CD4-positive, alpha-beta T cell (primary cell): ENCODE data around the gene RNF227. TPM values are rescaled to one million over a fixed set of nuclear protein-coding genes. Genes with fewer than 3 reads are reported as not detected.

Experiments
- ATAC-seq: fragments of 200-7000 bp; cut with Tn5 transposase; one replicate; pipeline ENCODE4 v1.10.0; 2022; ENCODE audit warnings: mild to moderate bottlenecking; ENCODE audit not compliant: poor library complexity
- CTCF ChIA-PET: fragments of 350-600 bp; sonication (Branson Sonifier 250); formaldehyde crosslinking; loops from one replicate; lab custom pipeline; 2021; ENCODE audit warnings: antibody characterized with exemption, inconsistent platforms; lab: Charles Lee
- POLR2A ChIA-PET: fragments of 350-600 bp; sonication (Branson Sonifier 250); formaldehyde crosslinking; loops from one replicate; lab custom pipeline; 2021; ENCODE audit warnings: antibody characterized with exemption, inconsistent platforms; lab: Charles Lee
- DNase-seq, 14 experiments: peaks; one replicate each; pipeline ENCODE4 v3.0.0-alpha.2; 2013 to 2020; ENCODE audit warnings: mixed read lengths in 2 of 14
- H3K27ac ChIP-seq, 2 donors: one replicate each; pipeline versions ENCODE4 v1.5.1 to v1.7.0; 2013; ENCODE audit warnings: low read length in 2 of 2, low read depth in 1 of 2, mild to moderate bottlenecking in 1 of 2
- H3K27me3 ChIP-seq, 2 experiments: 1 replicate in 1 of 2; 2 replicates in 1 of 2; pipeline versions ENCODE4 v1.6.1 to v1.7.0; 2013; ENCODE audit warnings: low read length in 2 of 2, control low read depth in 1 of 2, mild to moderate bottlenecking in 1 of 2, moderate library complexity in 1 of 2; ENCODE audit not compliant: insufficient read depth in 2 of 2, control insufficient read depth in 1 of 2
- H3K36me3 ChIP-seq: one replicate; pipeline ENCODE4 v1.6.1; 2013; ENCODE audit warnings: low read length, control low read depth; ENCODE audit not compliant: insufficient read depth
- H3K4me1 ChIP-seq: one replicate; pipeline ENCODE4 v1.6.1; 2013; ENCODE audit warnings: low read length, control low read depth; ENCODE audit not compliant: insufficient read depth
- H3K4me3 ChIP-seq: one replicate; pipeline ENCODE4 v1.5.1; 2013; ENCODE audit warnings: mild to moderate bottlenecking, low read length, moderate library complexity
- H3K9me3 ChIP-seq, 2 experiments: 1 replicate in 1 of 2; 2 replicates in 1 of 2; pipeline versions ENCODE4 v1.6.1 to v1.7.0; 2013; ENCODE audit warnings: low read length in 2 of 2, mild to moderate bottlenecking in 2 of 2, control low read depth in 1 of 2, moderate library complexity in 1 of 2; ENCODE audit not compliant: control insufficient read depth in 1 of 2, insufficient read depth in 1 of 2
- H3K27ac Mint-ChIP-seq: one replicate; pipeline ENCODE4 v1.8.0; 2020; ENCODE audit warnings: mixed read lengths
- H3K27me3 Mint-ChIP-seq: one replicate; pipeline ENCODE4 v1.8.0; 2021; ENCODE audit warnings: mixed read lengths
- H3K36me3 Mint-ChIP-seq: one replicate; pipeline ENCODE4 v1.8.0; 2021; ENCODE audit warnings: low read depth, mixed read lengths
- H3K4me1 Mint-ChIP-seq: one replicate; pipeline ENCODE4 v1.8.0; 2021; ENCODE audit warnings: low read depth, mixed read lengths
- H3K4me3 Mint-ChIP-seq: one replicate; pipeline ENCODE4 v1.8.0; 2020; ENCODE audit warnings: mild to moderate bottlenecking, mixed read lengths
- H3K9me3 Mint-ChIP-seq: one replicate; pipeline ENCODE4 v1.8.0; 2020; ENCODE audit warnings: mixed read lengths
- intact Hi-C, 2 experiments: fragments of 100-400 bp; cut with DNase I in 1 of 2; cut with micrococcal nuclease in 1 of 2; formaldehyde crosslinking; loops; one replicate each; pipeline versions ENCODE4 v1.15.1 to v1.9.0; 2023 to 2025; cut with DNase I, micrococcal nuclease
- total RNA-seq, 174 experiments: library from RNA in 2 of 174; stranded (reverse) in 2 of 174; gene quantifications; one replicate each; pipeline ENCODE4 v1.2.3 and lab custom pipeline; 2021 to 2026
- TF ChIP-seq, protein P1 (sequence below): fragments of 200-600 bp; IDR thresholded peaks from one replicate; pipeline ENCODE4 v1.8.0; 2022; ENCODE audit warnings: antibody characterized with exemption, mild to moderate bottlenecking

The RNF227 gene
- total RNA-seq, 2 experiments from 2014 or later = 3.2 to 3.5 TPM

DNA sequence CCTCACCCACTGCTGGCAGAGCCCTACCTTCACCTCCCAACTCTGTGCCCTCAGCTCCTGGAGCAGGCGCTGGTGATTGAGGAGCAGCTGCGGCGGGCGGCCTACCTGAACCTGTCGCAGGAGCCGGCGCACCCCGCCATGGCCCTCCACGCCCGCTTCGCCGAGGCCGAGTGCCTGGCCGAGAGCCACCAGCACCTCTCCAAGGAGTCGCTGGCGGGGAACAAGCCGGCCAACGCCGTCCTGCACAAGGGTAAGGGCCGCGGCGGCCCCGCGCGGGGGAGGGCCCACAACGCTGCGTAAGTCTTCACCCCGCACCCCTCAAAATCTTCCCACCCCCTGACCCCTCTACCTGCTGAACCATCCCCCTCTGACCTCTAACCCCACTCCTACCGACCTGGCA is 7.0 kb downstream of the RNF227 start:
- no peaks in the 10 kb centered on the region for H3K27me3 ChIP-seq
- no peak for DNase-seq
- no peak for ATAC-seq
- peaks cover 7% of the 10 kb centered on the region for H3K4me1 ChIP-seq
- H3K9me3 ChIP-seq = no peaks in the 10 kb centered on the region
- Mint-ChIP-seq H3K9me3 (no peaks in the 10 kb centered on the region), H3K36me3 (peaks cover 78% of the 10 kb centered on the region), H3K27ac (no peak overlapping the region), H3K27me3 (no peaks in the 10 kb centered on the region), H3K4me1 (peaks cover 8% of the 10 kb centered on the region), H3K4me3 (no peak overlapping the region)
- no peak overlapping the region for H3K4me3 ChIP-seq
- POLR2A ChIA-PET = no interaction called here
- CTCF ChIA-PET = no interaction called here
- intact Hi-C loops = no loop called here
- no peak overlapping the region for H3K27ac ChIP-seq
- TF ChIP-seq, protein P1, sequence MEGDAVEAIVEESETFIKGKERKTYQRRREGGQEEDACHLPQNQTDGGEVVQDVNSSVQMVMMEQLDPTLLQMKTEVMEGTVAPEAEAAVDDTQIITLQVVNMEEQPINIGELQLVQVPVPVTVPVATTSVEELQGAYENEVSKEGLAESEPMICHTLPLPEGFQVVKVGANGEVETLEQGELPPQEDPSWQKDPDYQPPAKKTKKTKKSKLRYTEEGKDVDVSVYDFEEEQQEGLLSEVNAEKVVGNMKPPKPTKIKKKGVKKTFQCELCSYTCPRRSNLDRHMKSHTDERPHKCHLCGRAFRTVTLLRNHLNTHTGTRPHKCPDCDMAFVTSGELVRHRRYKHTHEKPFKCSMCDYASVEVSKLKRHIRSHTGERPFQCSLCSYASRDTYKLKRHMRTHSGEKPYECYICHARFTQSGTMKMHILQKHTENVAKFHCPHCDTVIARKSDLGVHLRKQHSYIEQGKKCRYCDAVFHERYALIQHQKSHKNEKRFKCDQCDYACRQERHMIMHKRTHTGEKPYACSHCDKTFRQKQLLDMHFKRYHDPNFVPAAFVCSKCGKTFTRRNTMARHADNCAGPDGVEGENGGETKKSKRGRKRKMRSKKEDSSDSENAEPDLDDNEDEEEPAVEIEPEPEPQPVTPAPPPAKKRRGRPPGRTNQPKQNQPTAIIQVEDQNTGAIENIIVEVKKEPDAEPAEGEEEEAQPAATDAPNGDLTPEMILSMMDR = no peak
- H3K36me3 ChIP-seq = peaks cover 84% of the 10 kb centered on the region

DNA sequence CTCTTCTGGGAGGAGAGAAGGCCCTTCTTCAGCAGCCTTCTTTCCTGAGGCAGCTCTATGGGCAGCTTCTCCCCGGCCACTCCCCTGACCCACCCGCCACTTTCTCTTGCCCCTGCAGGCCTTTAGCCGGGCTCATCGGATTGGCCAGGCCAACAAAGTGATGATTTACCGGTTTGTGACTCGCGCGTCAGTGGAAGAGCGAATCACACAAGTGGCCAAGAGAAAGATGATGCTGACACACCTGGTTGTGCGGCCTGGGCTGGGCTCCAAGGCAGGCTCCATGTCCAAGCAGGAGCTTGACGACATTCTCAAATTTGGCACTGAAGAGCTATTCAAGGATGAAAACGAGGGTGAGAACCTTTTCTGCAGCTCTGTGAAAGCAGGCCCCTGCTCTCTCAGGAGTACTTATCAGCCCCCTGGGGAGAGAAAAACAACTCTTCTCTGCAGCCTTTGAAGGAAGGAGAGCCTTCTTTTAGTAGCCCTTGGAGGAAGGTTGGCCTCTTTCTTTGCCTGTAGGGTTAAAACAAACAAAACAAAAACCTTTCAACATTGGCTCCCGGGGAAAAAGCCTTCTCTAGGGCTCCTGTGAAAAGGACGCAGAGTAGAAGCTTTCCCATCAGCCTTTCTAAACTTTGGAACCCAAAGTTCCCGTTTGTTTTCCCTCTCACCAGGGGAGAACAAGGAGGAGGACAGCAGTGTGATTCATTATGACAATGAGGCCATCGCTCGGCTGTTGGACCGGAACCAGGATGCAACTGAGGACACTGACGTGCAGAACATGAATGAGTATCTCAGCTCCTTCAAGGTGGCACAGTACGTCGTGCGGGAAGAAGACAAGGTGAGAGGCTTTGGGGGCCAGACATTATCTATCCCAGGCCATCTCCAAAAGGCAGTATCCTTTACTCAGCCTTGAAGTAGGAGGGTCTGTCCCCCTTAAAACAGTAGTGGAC is 12.7 kb downstream of the RNF227 start:
- intact Hi-C loops = no loop called here
- no peak for ATAC-seq
- Mint-ChIP-seq H3K9me3 (no peaks in the 10 kb centered on the region), H3K36me3 (peaks cover 100% of the 10 kb centered on the region), H3K27ac (no peak overlapping the region), H3K4me1 (no peaks in the 10 kb centered on the region), H3K4me3 (no peak overlapping the region), H3K27me3 (no peaks in the 10 kb centered on the region)
- Histone ChIP-seq H3K27ac (no peak overlapping the region), H3K27me3 (no peaks in the 10 kb centered on the region), H3K4me3 (no peak overlapping the region), H3K9me3 (no peaks in the 10 kb centered on the region), H3K4me1 (no peaks in the 10 kb centered on the region), H3K36me3 (peaks cover 98% of the 10 kb centered on the region)
- TF ChIP-seq, protein P1 = no peak
- DNase-seq = no peak
- ChIA-PET CTCF (interaction anchor here (0.5 kb wide), 1 partner anchor 343 kb away, joined by 3 read pairs; no protein-coding TSS in a partner anchor), POLR2A (interaction anchor here (0.9 kb wide), 1 partner anchor 9 kb away, joined by 3 read pairs; no protein-coding TSS in a partner anchor)

DNA sequence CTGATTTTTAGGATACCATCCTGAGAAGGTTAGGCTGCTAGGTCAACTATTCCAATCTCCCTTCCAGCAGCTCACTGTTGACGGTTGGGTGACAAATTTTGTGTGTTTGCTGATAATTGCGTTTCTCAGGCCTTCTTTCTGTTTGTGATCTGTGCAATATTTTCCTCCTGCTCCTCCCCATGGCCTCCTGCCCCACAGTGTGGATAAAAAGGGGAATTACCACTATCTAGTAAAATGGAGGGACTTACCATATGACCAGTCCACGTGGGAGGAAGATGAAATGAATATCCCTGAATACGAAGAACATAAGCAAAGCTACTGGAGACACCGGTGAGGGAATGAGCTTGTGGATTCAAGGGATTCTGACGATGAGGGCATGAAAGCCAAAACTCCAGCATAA is 18.3 kb downstream of the RNF227 start:
- H3K36me3 Mint-ChIP-seq = peaks cover 98% of the 10 kb centered on the region
- Histone ChIP-seq H3K36me3 (peaks cover 96% of the 10 kb centered on the region), H3K27me3 (no peaks in the 10 kb centered on the region), H3K9me3 (no peaks in the 10 kb centered on the region), H3K4me3 (no peak overlapping the region), H3K4me1 (peaks cover 3% of the 10 kb centered on the region), H3K27ac (no peak overlapping the region)
- CTCF ChIA-PET = interaction anchor here (0.6 to 3.0 kb wide), 11 partner anchors 12 to 91 kb away, joined by 3 to 17 read pairs (median 4); partner anchors contain the start of gene NAA38
- H3K27me3 Mint-ChIP-seq = no peaks in the 10 kb centered on the region
- peak; percentile 82 for ATAC-seq
- TF ChIP-seq, protein P1 = peak; percentile 11
- POLR2A ChIA-PET = interaction anchor here (0.8 kb wide), 1 partner anchor 41 kb away, joined by 4 read pairs; the partner anchor contains the start of gene NAA38
- no peak overlapping the region for H3K4me3 Mint-ChIP-seq
- H3K9me3 Mint-ChIP-seq = no peaks in the 10 kb centered on the region
- H3K4me1 Mint-ChIP-seq = peaks cover 12% of the 10 kb centered on the region
- peak in 3 of 14 experiments; percentile 46 to 68 (median 59) for DNase-seq
- intact Hi-C loops = no loop called here
- peak overlapping the region; percentile 7 for H3K27ac Mint-ChIP-seq
